ENCODE measurements around the gene TPD52L1.

The TPD52L1 gene

GRCh38 chr6:125215252-125215819, 61.8 kb downstream of the TPD52L1 start:
- TF ChIP-seq SIN3A (IDR thresholded peaks at IDR 0.05; ENCODE audit: borderline replicate concordance, insufficient read depth, low read length) = no peak

- no peak for TF ChIP-seq TAF1 (IDR thresholded peaks at IDR 0.05; ENCODE audit: borderline replicate concordance, insufficient read depth, low read length)
- no peak for TF ChIP-seq REST (IDR thresholded peaks at IDR 0.05; ENCODE audit: insufficient read depth in 1 of 2, low read depth in 2 of 2, low read length in 2 of 2)
- TF ChIP-seq SIN3A (IDR thresholded peaks at IDR 0.05; ENCODE audit: borderline replicate concordance, insufficient read depth, low read length) = no peak
- no peak for TF ChIP-seq POLR2AphosphoS5 (IDR thresholded peaks at IDR 0.05; ENCODE audit: low read depth, low read length)
- no peak for TF ChIP-seq FOXP2 (optimal IDR thresholded peaks at IDR 0.05; ENCODE audit: borderline replicate concordance, extremely low read depth, extremely low read length, insufficient read depth)
Measured at GRCh38 chr6:125216015-125216414, 62.4 kb downstream of the TPD52L1 start.

GRCh38 chr6:125217369-125217768, 63.8 kb downstream of the TPD52L1 start:
- TF ChIP-seq FOXP2 (optimal IDR thresholded peaks at IDR 0.05; ENCODE audit: borderline replicate concordance, extremely low read depth, extremely low read length, insufficient read depth) = no peak
- no peak for TF ChIP-seq SIN3A (IDR thresholded peaks at IDR 0.05; ENCODE audit: borderline replicate concordance, insufficient read depth, low read length)
- no peak for TF ChIP-seq TAF1 (IDR thresholded peaks at IDR 0.05; ENCODE audit: borderline replicate concordance, insufficient read depth, low read length)
- TF ChIP-seq POLR2AphosphoS5 (IDR thresholded peaks at IDR 0.05; ENCODE audit: low read depth, low read length) = no peak
- TF ChIP-seq REST (IDR thresholded peaks at IDR 0.05; ENCODE audit: insufficient read depth in 1 of 2, low read depth in 2 of 2, low read length in 2 of 2) = no peak

DNA sequence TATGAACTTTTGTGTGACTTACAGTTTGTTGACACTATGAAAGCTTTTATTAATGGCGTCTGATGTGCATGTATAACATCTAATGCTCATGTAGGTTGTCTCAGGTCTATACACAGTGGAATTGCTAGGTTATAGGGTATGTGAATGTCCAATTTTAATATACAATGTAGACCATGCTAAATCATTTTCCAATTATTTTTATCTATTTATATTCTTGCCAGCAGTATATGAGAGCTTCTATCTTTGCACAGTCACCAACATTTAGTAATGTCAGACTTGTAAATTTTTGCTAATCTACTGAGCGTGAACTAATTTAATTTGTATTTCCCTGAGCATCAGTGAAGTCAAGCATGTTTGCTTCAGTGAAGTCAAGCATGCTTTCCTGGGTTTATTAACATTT, 64.4 kb downstream of the TPD52L1 start:
- TF ChIP-seq TAF1 (IDR thresholded peaks at IDR 0.05; ENCODE audit: borderline replicate concordance, insufficient read depth, low read length) = no peak

DNA sequence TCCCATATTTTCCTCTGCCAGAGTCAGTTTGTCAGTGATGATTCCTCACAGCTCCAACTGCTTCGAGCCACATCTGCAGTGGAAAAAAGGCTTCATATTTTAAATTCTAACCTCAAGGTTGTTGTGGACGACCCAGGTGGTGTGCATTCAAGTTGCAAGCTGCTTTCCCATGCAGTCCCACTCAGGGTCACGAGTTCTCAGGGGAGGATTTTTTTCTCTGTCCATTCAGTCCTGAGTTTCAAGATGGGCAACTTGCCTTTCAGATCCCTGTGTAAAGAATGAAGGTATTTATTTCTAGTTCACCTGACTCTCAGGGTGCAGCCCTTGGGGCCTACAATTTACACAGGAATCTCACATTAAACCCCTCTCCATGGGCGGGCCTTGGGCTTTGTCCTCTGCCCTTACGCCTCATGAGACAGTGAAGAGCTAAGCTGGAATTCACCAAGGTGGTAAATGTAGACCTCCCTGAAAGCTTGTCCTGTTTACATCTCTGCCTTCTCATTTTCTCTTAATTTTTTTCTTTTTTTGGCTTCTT, 65.9 kb downstream of the TPD52L1 start:
- TF ChIP-seq TAF1 (IDR thresholded peaks at IDR 0.05; ENCODE audit: borderline replicate concordance, insufficient read depth, low read length) (no peak), FOXP2 (optimal IDR thresholded peaks at IDR 0.05; ENCODE audit: borderline replicate concordance, extremely low read depth, extremely low read length, insufficient read depth) (no peak), POLR2AphosphoS5 (IDR thresholded peaks at IDR 0.05; ENCODE audit: low read depth, low read length) (no peak), SIN3A (IDR thresholded peaks at IDR 0.05; ENCODE audit: borderline replicate concordance, insufficient read depth, low read length) (no peak), REST (IDR thresholded peaks at IDR 0.05; ENCODE audit: insufficient read depth in 1 of 2, low read depth in 2 of 2, low read length in 2 of 2) (no peak)

- no peak for TF ChIP-seq FOXP2 (optimal IDR thresholded peaks at IDR 0.05; ENCODE audit: borderline replicate concordance, extremely low read depth, extremely low read length, insufficient read depth)
- no peak for TF ChIP-seq POLR2AphosphoS5 (IDR thresholded peaks at IDR 0.05; ENCODE audit: low read depth, low read length)
- no peak for TF ChIP-seq REST (IDR thresholded peaks at IDR 0.05; ENCODE audit: insufficient read depth in 1 of 2, low read depth in 2 of 2, low read length in 2 of 2)
- no peak for TF ChIP-seq TAF1 (IDR thresholded peaks at IDR 0.05; ENCODE audit: borderline replicate concordance, insufficient read depth, low read length)
- TF ChIP-seq SIN3A (IDR thresholded peaks at IDR 0.05; ENCODE audit: borderline replicate concordance, insufficient read depth, low read length) = no peak
Measured at GRCh38 chr6:125220712-125221111, 67.1 kb downstream of the TPD52L1 start.
